Activated naive CD8-positive, alpha-beta T cell treated with anti-CD3 and anti-CD28 coated beads, Interleukin-2, amount 10 ng/mL, durations not matched to agents 7 days and 5 days (primary cell): Measurements from ENCODE around the gene PLCH1. TPM values are rescaled to one million over a fixed set of nuclear protein-coding genes. Genes with fewer than 3 reads are reported as not detected.

ENCODE experiments used
- ATAC-seq: fragments of 150-1000 bp; cut with Tn5 transposase; one replicate; pipeline ENCODE4 v1.10.0; 2021; ENCODE audit warnings: low read depth, moderate library complexity
- POLR2A ChIA-PET: fragments of 350-600 bp; sonication (Branson Sonifier 250); formaldehyde crosslinking; loops from one replicate; lab custom pipeline; 2021; ENCODE audit warnings: antibody characterized with exemption; lab: Charles Lee
- DNase-seq: peaks from one replicate; pipeline ENCODE4 v3.0.0; 2021
- H3K27ac Mint-ChIP-seq: one replicate; pipeline ENCODE4 v1.8.0; 2022; ENCODE audit warnings: mild to moderate bottlenecking, mixed read lengths
- H3K27me3 Mint-ChIP-seq: one replicate; pipeline ENCODE4 v1.8.0; 2022; ENCODE audit warnings: mild to moderate bottlenecking, moderate library complexity, mixed read lengths
- H3K36me3 Mint-ChIP-seq: one replicate; pipeline ENCODE4 v1.8.0; 2021; ENCODE audit warnings: mild to moderate bottlenecking, mixed read lengths
- H3K4me1 Mint-ChIP-seq: one replicate; pipeline ENCODE4 v1.8.0; 2021; ENCODE audit warnings: mixed read lengths
- H3K4me3 Mint-ChIP-seq: one replicate; pipeline ENCODE4 v1.8.0; 2022; ENCODE audit warnings: mild to moderate bottlenecking, moderate library complexity, mixed read lengths
- H3K9me3 Mint-ChIP-seq: one replicate; pipeline ENCODE4 v1.8.0; 2021; ENCODE audit warnings: mixed read lengths
- total RNA-seq, 2 experiments: library from RNA; stranded (reverse); gene quantifications; one replicate each; pipeline ENCODE4 v1.2.3, GENCODE V29; 2021

The PLCH1 gene
- total RNA-seq, 2 experiments from 2014 or later: 3.8 to 5.1 TPM

DNA sequence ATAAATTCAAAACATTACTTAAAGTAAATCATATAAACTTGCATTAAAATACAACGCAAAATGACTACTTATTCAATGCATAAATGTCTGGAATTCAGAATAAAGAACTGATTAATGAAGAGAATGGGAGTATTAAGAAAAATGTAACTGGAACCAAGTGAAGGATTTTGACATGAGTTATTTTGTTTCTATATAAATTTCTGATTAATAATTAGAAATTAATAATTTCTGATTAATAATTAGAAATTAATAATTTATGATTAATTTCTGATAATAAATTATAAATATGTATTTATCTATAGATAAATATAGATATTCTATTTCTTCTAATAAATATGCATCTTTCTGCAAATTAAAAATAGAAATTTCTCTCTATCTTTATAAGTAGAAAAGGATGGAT is 291.4 kb downstream of the PLCH1 start:
- H3K9me3 Mint-ChIP-seq: peaks cover 2% of the 10 kb centered on the region
- POLR2A ChIA-PET: no interaction called here
- H3K4me1 Mint-ChIP-seq: no peaks in the 10 kb centered on the region
- H3K27me3 Mint-ChIP-seq: no peaks in the 10 kb centered on the region
- ATAC-seq: no peak
- H3K27ac Mint-ChIP-seq: no peak overlapping the region
- H3K36me3 Mint-ChIP-seq: no peaks in the 10 kb centered on the region
- no peak overlapping the region for H3K4me3 Mint-ChIP-seq
- DNase-seq: no peak

DNA sequence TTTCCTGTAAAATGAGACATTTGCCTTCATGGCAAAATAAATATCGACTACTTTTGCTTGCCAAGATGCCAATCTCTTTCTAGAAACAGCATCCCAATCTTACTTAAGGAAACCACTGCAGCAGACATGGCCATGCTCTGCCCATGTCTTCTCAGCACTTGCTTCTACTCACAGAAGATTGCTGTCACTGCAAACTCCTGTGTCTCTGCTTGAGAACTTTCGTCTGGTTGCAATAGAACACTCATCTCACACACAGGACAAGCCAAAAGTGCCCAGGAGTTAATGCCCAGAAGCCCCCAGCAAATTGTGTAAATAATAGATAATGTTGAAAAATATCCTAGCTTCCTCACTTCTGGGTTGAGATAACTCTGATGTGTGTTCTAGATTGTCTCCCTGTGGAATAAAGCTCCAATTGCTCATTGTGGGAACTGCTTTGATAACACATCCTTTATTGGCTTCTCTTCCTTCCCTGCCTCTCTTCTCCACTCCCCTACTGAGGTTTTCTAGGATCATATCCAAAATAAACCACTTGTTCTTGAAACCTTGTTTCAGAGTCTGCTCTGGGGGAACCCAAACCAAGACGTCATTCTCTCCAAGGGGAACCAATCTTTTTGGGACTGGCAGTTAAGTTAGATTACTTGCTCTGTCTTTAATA is 295.1 kb downstream of the PLCH1 start:
- DNase-seq (no peak), ATAC-seq (no peak)
- H3K27ac Mint-ChIP-seq: no peak overlapping the region
- no peaks in the 10 kb centered on the region for H3K36me3 Mint-ChIP-seq
- no peaks in the 10 kb centered on the region for H3K9me3 Mint-ChIP-seq
- no peaks in the 10 kb centered on the region for H3K4me1 Mint-ChIP-seq
- POLR2A ChIA-PET: no interaction called here
- no peaks in the 10 kb centered on the region for H3K27me3 Mint-ChIP-seq
- no peak overlapping the region for H3K4me3 Mint-ChIP-seq

DNA sequence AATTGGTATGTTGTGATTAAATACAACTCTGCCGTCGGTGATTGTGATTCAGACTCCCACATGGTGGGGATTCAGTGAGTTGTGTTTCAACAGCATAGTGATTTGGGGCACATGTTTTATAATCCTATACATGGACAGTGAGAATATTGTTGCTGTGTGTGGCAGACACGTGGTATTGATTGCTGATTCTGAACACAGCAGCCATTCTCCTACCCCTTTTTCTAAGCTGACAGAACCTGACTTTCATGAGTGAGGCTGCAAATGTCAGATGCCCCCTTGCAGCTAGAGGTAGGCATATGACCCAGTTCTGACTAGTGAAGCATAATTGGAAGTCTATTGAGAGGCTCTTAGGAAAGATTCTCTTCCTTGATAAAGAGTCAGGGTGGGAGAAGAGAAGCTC is 296.3 kb downstream of the PLCH1 start:
- DNase-seq: no peak
- Mint-ChIP-seq H3K27me3 (no peaks in the 10 kb centered on the region), H3K4me3 (no peak overlapping the region), H3K36me3 (no peaks in the 10 kb centered on the region), H3K9me3 (no peaks in the 10 kb centered on the region), H3K4me1 (no peaks in the 10 kb centered on the region), H3K27ac (no peak overlapping the region)
- POLR2A ChIA-PET: no interaction called here
- ATAC-seq: no peak

DNA sequence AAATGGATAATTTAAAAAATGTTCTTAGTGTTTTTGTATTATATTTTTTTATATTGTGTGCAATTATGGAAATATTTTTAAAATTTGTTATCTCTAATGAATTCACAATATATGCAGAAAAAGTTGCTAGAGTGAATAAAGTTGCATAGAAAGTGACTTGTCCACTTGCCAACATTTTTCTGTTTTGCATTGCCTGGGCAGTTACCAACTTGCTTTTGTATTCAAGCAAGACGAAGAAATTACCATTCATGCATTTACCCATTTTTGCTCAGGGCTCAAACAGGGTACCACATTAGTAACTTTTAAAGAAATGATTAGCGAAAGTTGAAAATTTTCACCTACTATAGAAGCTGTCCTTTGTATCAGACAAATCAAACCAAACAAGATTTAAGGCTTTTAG is 298.5 kb downstream of the PLCH1 start:
- no peaks in the 10 kb centered on the region for H3K36me3 Mint-ChIP-seq
- no peak overlapping the region for H3K27ac Mint-ChIP-seq
- H3K9me3 Mint-ChIP-seq: no peaks in the 10 kb centered on the region
- DNase-seq (no peak), ATAC-seq (no peak)
- H3K4me1 Mint-ChIP-seq: no peaks in the 10 kb centered on the region
- H3K4me3 Mint-ChIP-seq: no peak overlapping the region
- no peaks in the 10 kb centered on the region for H3K27me3 Mint-ChIP-seq
- POLR2A ChIA-PET: no interaction called here

DNA sequence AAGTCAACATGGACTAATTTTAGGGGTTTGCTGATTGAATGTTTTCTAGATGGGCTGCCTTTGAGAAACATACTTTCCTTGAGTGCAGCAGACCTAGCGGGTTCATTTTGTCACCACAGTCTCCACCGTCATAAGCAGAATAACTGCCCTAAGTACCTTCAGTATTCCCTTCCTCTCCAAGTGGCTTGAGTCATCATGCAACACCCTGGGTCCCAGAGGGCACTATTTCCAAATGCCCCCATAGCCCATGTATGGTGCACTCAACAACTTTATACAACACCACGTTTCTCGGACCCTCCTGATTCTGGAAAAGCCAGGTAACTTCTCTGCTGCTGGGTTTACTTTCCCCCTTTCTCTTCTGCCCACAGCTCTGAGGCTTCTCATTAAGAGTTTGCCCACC is 300.1 kb downstream of the PLCH1 start:
- no peaks in the 10 kb centered on the region for H3K36me3 Mint-ChIP-seq
- no peak for ATAC-seq
- POLR2A ChIA-PET: no interaction called here
- no peak overlapping the region for H3K27ac Mint-ChIP-seq
- H3K9me3 Mint-ChIP-seq: no peaks in the 10 kb centered on the region
- H3K4me1 Mint-ChIP-seq: no peaks in the 10 kb centered on the region
- DNase-seq: no peak
- H3K4me3 Mint-ChIP-seq: no peak overlapping the region
- H3K27me3 Mint-ChIP-seq: no peaks in the 10 kb centered on the region

DNA sequence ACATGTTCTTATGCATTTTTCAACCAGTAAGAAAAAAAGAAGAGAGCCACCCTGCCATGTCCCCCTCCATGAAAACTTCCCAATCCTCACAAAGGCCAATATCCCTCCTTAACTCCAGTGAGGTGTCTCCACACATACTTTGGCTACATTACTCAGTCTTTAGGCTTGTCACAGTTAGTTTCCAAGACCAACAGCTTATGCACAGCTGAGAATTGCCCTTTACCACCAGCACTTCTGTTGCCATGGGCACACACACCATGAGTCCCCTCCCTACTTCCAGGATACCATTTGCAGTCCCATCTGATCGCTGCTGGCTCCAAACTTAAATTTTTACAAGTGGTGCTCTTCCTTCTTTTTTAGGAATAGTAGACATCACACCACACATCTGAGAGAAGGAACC is 301.1 kb downstream of the PLCH1 start:
- H3K27ac Mint-ChIP-seq: no peak overlapping the region
- POLR2A ChIA-PET: no interaction called here
- no peaks in the 10 kb centered on the region for H3K36me3 Mint-ChIP-seq
- H3K4me1 Mint-ChIP-seq: no peaks in the 10 kb centered on the region
- DNase-seq (no peak), ATAC-seq (no peak)
- H3K9me3 Mint-ChIP-seq: no peaks in the 10 kb centered on the region
- H3K4me3 Mint-ChIP-seq: no peak overlapping the region
- no peaks in the 10 kb centered on the region for H3K27me3 Mint-ChIP-seq

DNA sequence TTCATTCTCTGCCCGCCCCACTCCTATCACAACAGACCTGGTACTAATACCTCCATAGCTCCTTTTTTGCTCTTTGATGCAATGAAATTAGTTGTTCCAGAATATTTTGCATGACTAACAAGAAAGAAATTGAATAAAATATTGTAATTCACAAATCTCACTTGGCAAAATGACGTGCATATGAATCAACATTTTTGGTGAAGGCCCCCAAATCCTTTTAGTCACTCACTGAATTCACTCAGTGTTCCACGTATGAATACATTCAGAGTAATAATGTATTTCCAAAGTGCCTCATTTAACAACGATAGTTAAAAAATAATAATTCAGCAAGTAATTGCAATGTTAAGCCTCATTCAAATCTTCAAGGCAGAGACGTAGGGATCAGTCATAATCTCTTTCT is 302.8 kb downstream of the PLCH1 start:
- H3K27me3 Mint-ChIP-seq: no peaks in the 10 kb centered on the region
- ATAC-seq: no peak
- POLR2A ChIA-PET: no interaction called here
- no peak for DNase-seq
- H3K4me3 Mint-ChIP-seq: no peak overlapping the region
- no peak overlapping the region for H3K27ac Mint-ChIP-seq
- H3K36me3 Mint-ChIP-seq: no peaks in the 10 kb centered on the region
- no peaks in the 10 kb centered on the region for H3K9me3 Mint-ChIP-seq
- no peaks in the 10 kb centered on the region for H3K4me1 Mint-ChIP-seq

DNA sequence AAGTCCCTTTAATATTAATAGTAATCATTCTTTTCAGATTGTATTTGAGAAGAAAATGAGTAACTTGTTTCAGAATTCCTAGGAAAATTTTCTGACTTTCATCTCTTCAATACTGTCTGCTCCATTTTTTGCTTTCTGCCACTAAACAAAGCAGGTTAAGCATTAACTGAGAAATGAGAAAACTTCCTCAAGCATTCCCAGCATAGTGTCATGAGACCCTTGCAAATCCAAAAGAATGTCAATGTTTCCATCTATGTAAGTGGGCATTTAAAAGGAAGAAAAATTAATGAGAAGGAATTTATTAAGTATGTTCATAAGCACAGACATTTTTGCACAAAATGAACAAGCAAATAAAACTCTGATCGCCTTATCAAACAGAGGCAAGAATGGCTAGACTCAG is 303.4 kb downstream of the PLCH1 start:
- Mint-ChIP-seq H3K27me3 (no peaks in the 10 kb centered on the region), H3K27ac (no peak overlapping the region), H3K4me1 (no peaks in the 10 kb centered on the region), H3K9me3 (no peaks in the 10 kb centered on the region), H3K36me3 (no peaks in the 10 kb centered on the region), H3K4me3 (no peak overlapping the region)
- no peak for DNase-seq
- POLR2A ChIA-PET: no interaction called here
- no peak for ATAC-seq

DNA sequence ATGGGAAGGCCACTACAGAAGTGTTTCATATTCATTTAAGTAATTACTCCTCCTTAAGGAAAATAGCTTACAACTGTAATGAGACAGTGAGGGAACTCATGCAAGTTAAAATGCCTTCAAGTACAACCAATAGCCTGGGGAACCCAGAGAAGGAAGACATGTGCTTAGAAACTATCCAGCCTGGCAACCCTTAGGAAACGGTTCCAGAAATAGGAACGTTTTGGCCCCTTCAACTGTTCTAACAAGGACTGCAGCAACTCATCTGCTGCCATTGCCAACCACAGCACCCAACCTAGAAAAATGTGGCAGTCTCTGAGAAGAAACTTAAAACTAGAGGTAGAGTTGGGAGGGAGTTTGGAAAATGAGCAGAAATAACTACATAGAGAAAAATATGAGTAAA is 303.8 kb downstream of the PLCH1 start:
- DNase-seq: no peak
- Mint-ChIP-seq H3K4me3 (no peak overlapping the region), H3K36me3 (no peaks in the 10 kb centered on the region), H3K27me3 (peaks cover 2% of the 10 kb centered on the region), H3K9me3 (no peaks in the 10 kb centered on the region), H3K27ac (no peak overlapping the region), H3K4me1 (no peaks in the 10 kb centered on the region)
- no peak for ATAC-seq
- POLR2A ChIA-PET: no interaction called here

DNA sequence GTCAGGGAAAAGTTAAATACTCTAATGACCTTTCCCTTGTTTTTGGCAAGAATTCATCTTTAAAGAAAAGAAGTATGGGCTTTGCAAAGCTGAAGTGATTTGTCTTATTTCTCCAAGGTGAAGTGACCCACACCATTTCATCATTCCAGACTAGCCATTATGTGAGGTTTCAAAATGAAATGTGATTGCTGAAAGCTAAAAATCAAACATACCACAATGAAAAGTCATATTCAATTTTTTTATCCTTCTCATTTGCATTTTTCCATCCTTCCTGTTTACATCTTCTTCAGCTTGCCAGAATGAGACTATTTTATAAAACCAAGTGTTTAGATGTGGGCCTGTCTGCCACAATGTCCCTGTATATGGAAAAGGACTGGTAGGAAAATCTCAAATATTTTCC is 309.1 kb downstream of the PLCH1 start:
- no peaks in the 10 kb centered on the region for H3K36me3 Mint-ChIP-seq
- ATAC-seq (no peak), DNase-seq (no peak)
- no peaks in the 10 kb centered on the region for H3K9me3 Mint-ChIP-seq
- H3K4me3 Mint-ChIP-seq: no peak overlapping the region
- no peak overlapping the region for H3K27ac Mint-ChIP-seq
- H3K4me1 Mint-ChIP-seq: no peaks in the 10 kb centered on the region
- POLR2A ChIA-PET: no interaction called here
- peaks cover 5% of the 10 kb centered on the region for H3K27me3 Mint-ChIP-seq

DNA sequence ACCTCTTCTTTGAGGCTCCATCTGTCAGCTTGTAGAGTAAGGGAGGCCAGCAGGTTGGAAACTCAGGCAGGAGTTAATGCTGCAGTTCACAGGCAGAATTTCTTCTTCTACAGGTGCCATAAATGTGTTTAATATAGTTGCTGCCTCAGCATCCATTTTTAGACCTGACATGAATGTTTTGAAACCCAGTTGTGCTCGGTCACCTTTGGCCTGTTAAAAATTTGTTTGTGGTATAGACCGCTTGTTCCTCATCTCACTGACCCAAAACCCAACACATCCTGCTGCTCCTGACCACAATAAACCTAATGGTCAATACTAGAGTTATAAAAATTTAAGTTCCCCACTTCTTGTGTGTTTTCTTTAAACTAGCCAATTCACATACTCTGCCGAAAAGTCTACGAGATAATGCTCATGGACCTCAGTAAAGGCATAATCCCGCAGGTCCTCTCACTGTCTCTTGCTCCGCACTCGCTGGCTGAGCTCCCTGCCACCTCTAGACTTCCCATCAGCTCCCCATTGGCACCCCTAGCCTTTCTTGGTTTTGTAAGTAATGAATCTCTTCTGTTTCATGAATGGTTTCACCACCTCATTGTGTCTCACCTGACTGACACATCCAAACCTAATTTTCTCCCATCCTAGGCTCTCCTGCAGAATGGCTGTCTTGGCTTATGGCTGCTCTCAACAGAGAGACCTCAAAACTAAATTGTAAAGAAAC is 312.9 kb downstream of the PLCH1 start:
- H3K27ac Mint-ChIP-seq: no peak overlapping the region
- peaks cover 6% of the 10 kb centered on the region for H3K27me3 Mint-ChIP-seq
- DNase-seq: no peak
- ATAC-seq: no peak
- no peaks in the 10 kb centered on the region for H3K36me3 Mint-ChIP-seq
- POLR2A ChIA-PET: no interaction called here
- no peaks in the 10 kb centered on the region for H3K4me1 Mint-ChIP-seq
- H3K4me3 Mint-ChIP-seq: no peak overlapping the region
- H3K9me3 Mint-ChIP-seq: peaks cover 4% of the 10 kb centered on the region

DNA sequence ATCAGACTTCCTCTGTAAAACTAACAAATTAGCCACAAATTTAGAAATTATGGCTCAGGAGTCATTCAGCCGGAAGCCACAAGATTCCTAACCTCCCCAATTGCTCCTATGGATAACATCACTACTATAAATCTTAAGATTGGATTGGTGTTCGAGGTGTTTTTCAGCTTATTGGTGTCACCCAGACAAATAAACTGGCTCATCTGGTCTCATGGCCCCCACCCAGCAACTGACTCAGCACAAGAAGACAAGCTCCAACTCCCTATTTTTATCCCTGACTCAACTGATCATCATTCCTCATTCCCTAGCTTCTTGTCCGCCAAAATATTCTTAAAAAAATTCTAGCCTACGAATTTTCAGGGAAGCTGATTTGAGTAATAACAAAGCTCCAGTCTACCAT is 316.3 kb downstream of the PLCH1 start:
- H3K4me3 Mint-ChIP-seq: no peak overlapping the region
- H3K27ac Mint-ChIP-seq: no peak overlapping the region
- peaks cover 2% of the 10 kb centered on the region for H3K27me3 Mint-ChIP-seq
- POLR2A ChIA-PET: no interaction called here
- H3K4me1 Mint-ChIP-seq: no peaks in the 10 kb centered on the region
- H3K9me3 Mint-ChIP-seq: peaks cover 4% of the 10 kb centered on the region
- ATAC-seq: no peak
- no peaks in the 10 kb centered on the region for H3K36me3 Mint-ChIP-seq
- no peak for DNase-seq

DNA sequence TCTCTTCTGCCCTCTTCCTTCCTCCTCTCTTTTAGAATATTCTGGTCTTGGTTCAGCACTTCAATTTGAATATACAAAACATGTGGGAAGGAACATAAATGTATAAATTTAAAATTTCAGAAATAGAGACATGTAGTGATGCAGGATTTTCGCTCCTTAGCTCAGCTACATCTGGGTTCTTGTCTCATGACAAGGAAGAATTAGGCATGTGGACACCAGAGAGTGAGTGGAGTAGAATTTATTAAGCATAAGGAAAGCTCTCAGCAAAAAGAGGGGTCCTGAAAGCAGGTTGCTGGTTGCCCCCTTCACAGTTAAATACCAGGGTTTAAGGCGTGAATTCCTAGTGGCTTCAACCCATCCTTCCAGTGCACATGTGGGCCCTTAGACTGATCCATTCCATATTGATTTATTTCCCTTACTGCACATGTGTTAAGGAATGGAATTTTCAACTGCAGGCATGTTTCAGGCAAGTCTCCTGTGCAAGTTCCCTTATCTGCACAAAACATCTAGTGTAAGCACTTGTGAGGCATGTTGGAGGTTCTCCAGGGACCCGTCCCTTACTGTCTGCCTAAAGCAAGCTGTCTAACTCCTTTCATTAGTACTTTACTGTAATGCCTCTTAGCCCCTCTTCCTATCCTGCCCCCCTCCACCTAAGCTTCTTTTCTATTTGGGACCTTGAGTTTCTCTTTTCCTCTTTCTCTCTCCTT is 318.2 kb downstream of the PLCH1 start:
- peaks cover 4% of the 10 kb centered on the region for H3K27me3 Mint-ChIP-seq
- no peak overlapping the region for H3K27ac Mint-ChIP-seq
- H3K9me3 Mint-ChIP-seq: peaks cover 4% of the 10 kb centered on the region
- no peak for ATAC-seq
- no peaks in the 10 kb centered on the region for H3K36me3 Mint-ChIP-seq
- no peak for DNase-seq
- POLR2A ChIA-PET: no interaction called here
- no peaks in the 10 kb centered on the region for H3K4me1 Mint-ChIP-seq
- H3K4me3 Mint-ChIP-seq: no peak overlapping the region

DNA sequence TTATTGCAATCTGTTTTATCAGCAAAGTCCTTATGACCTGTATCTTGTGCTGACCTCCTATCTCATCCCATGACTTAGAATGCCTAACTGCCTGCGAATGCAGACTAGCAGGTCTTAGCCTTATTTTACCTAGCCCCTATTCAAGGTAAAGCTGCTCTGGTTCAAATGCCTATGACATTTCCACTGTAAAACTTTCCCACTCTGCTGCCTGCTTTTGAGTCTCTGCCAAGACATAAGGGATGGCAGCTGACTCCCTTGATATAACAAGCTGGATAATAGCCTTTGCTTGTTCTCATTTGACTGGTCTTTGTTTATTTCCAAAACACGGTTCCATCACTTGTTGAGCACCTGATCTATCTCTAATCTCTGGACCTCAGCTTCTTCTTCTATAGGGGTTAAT is 319.5 kb downstream of the PLCH1 start:
- no peaks in the 10 kb centered on the region for H3K36me3 Mint-ChIP-seq
- H3K4me3 Mint-ChIP-seq: no peak overlapping the region
- ATAC-seq (no peak), DNase-seq (no peak)
- H3K27me3 Mint-ChIP-seq: peaks cover 4% of the 10 kb centered on the region
- H3K9me3 Mint-ChIP-seq: peaks cover 4% of the 10 kb centered on the region
- POLR2A ChIA-PET: no interaction called here
- no peak overlapping the region for H3K27ac Mint-ChIP-seq
- no peaks in the 10 kb centered on the region for H3K4me1 Mint-ChIP-seq
